Ectodermal cell (in vitro differentiated cells): Measurements from ENCODE around the gene KRIT1.

Source experiments
- H3K27ac ChIP-seq: 2 replicates; pipeline ENCODE4 v1.7.0; 2013; ENCODE audit warnings: mild to moderate bottlenecking, low read depth, low read length; ENCODE audit not compliant: insufficient read depth, poor library complexity, severe bottlenecking
- H3K27me3 ChIP-seq: 2 replicates; pipeline ENCODE4 v1.7.0; 2013; ENCODE audit warnings: mild to moderate bottlenecking, low read length; ENCODE audit not compliant: insufficient read depth, control insufficient read depth, poor library complexity, severe bottlenecking
- H3K36me3 ChIP-seq: one replicate; pipeline ENCODE4 v1.7.0; 2013; ENCODE audit warnings: low read length; ENCODE audit not compliant: control insufficient read depth, insufficient read depth
- H3K4me1 ChIP-seq: one replicate; pipeline ENCODE4 v1.7.0; 2013; ENCODE audit warnings: low read length; ENCODE audit not compliant: control insufficient read depth, insufficient read depth
- H3K4me3 ChIP-seq: 2 replicates; pipeline ENCODE4 v1.7.0; 2013; ENCODE audit warnings: low read depth, low read length, control low read depth; ENCODE audit not compliant: insufficient read depth
- H3K9me3 ChIP-seq: 2 replicates; pipeline ENCODE4 v1.7.0; 2013; ENCODE audit warnings: mild to moderate bottlenecking, low read length, moderate library complexity; ENCODE audit not compliant: control insufficient read depth
- WGBS, 2 experiments: methylation state at CpG; one replicate each; pipeline ENCODE4 v1.1.7; 2013; ENCODE audit warnings: missing lambda C conversion rate in 2 of 2; 5-methylcytosine and 5-hydroxymethylcytosine counted together

Gene KRIT1

DNA sequence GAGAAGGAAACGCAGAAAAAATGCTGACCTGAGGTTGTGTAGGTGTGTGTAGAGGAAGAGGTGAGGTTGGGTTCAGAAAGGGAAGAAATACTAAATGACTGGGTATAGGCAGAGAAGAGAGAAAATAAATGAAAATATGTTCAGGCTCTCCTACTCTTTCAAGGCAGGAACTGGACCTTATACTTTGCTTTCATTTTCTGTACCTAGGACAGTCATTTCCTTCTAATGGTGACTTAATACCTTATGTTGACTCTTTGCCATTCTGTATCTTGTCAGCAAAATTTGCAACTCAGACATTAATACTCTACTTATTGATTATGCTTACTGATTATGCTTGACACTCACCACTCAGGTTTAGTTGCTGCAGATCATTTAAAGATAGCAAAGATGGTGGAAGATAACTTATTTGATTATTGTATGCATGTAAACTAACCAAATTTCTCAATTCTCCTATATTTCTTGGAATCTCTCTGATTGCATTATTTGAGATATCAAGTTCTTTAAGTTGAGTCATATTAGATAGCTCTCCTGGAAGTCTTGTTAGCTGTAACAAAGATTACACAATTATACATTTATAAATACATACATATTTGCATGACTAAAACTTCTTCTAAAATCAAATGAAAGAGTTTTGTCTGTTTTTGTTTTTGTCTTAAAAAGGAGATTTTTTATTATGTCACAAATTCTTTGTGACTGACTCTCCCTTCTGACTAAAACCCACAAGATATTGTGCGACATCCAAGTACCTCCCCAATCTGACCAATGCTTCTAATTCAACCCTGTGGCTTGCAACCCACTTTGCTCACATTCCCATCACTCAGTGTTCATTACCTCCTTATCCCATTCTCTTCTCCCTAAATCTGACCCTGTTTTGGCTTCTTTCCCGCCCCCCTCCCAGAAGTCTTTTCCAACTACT is 86.8 kb downstream of the KRIT1 start:
- no peaks in the 10 kb centered on the region for H3K36me3 ChIP-seq
- H3K4me1 ChIP-seq = no peaks in the 10 kb centered on the region
- no peak overlapping the region for H3K4me3 ChIP-seq
- WGBS, 2 experiments = 83 to 90% methylated on average over 3 of the region's 3 CpGs
- no peaks in the 10 kb centered on the region for H3K9me3 ChIP-seq
- H3K27ac ChIP-seq = no peak overlapping the region
- H3K27me3 ChIP-seq = no peaks in the 10 kb centered on the region

GRCh38 chr7:92156990-92157389 is 88.7 kb downstream of the KRIT1 start:
- Histone ChIP-seq H3K9me3 (no peaks in the 10 kb centered on the region), H3K4me3 (no peak overlapping the region), H3K27ac (no peak overlapping the region), H3K27me3 (no peaks in the 10 kb centered on the region), H3K36me3 (no peaks in the 10 kb centered on the region), H3K4me1 (no peaks in the 10 kb centered on the region)

- WGBS, 2 experiments = 91 to 95% methylated on average over 1 of the region's 1 CpG
- Histone ChIP-seq H3K36me3 (no peaks in the 10 kb centered on the region), H3K27me3 (no peaks in the 10 kb centered on the region), H3K4me1 (no peaks in the 10 kb centered on the region), H3K9me3 (no peaks in the 10 kb centered on the region), H3K4me3 (no peak overlapping the region), H3K27ac (no peak overlapping the region)
These were observed 90.5 kb downstream of the KRIT1 start for GRCh38 chr7:92155108-92155739.

- Histone ChIP-seq H3K9me3 (no peaks in the 10 kb centered on the region), H3K27ac (no peak overlapping the region), H3K27me3 (no peaks in the 10 kb centered on the region), H3K4me1 (no peaks in the 10 kb centered on the region), H3K4me3 (no peak overlapping the region), H3K36me3 (no peaks in the 10 kb centered on the region)
- WGBS, 2 experiments = 78 to 100% methylated on average over 1 of the region's 1 CpG
These were observed 95.2 kb downstream of the KRIT1 start for GRCh38 chr7:92150450-92151017.

GRCh38 chr7:92149736-92150239 is 95.9 kb downstream of the KRIT1 start:
- 83 to 96% methylated on average over 5 of the region's 5 CpGs for WGBS, 2 experiments
- Histone ChIP-seq H3K4me1 (no peaks in the 10 kb centered on the region), H3K27me3 (no peaks in the 10 kb centered on the region), H3K36me3 (no peaks in the 10 kb centered on the region), H3K9me3 (no peaks in the 10 kb centered on the region), H3K27ac (no peak overlapping the region), H3K4me3 (no peak overlapping the region)
